Anterior cingulate cortex (tissue), 58 donors: Measurements from ENCODE around the gene DLG2.
"Not testable (repeated sequence)": the region's sequence is repeated elsewhere in the genome, so short reads cannot be mapped to it uniquely, and the experiment has no call there.

Experiments used
- DNase-seq, 58 donors: peaks; one replicate each; lab custom pipeline; 2025; lab: John Stamatoyannopoulos, UW

DLG2 gene

GRCh38 chr11:83613767-83614121 lies 2013.4 kb downstream of the DLG2 start:
- DNase-seq: no peak

- no peak for DNase-seq
Observed at GRCh38 chr11:83612891-83613766, 2014.0 kb downstream of the DLG2 start.

GRCh38 chr11:83611600-83611999 lies 2015.5 kb downstream of the DLG2 start:
- DNase-seq: no peak

GRCh38 chr11:83611031-83611430 lies 2016.1 kb downstream of the DLG2 start:
- DNase-seq: no peak

- no peak for DNase-seq
Observed at GRCh38 chr11:83609191-83609590, 2018.0 kb downstream of the DLG2 start.

- DNase-seq: no peak
Observed at GRCh38 chr11:83608571-83608970, 2018.6 kb downstream of the DLG2 start.

- DNase-seq: no peak
Observed at GRCh38 chr11:83601914-83602527, 2025.1 kb downstream of the DLG2 start.

GRCh38 chr11:83601201-83601913 lies 2025.8 kb downstream of the DLG2 start:
- DNase-seq: no peak

- DNase-seq: peak in 9 of 58 donors; percentile 6 to 37 (median 14)
Observed at GRCh38 chr11:83600661-83601060, 2026.5 kb downstream of the DLG2 start.

GRCh38 chr11:83599066-83599465 lies 2028.1 kb downstream of the DLG2 start:
- DNase-seq: no peak

- not testable (repeated sequence) for DNase-seq
Observed at GRCh38 chr11:83587797-83588196, 2039.3 kb downstream of the DLG2 start.

- no peak for DNase-seq
Observed at GRCh38 chr11:83583757-83584366, 2043.3 kb downstream of the DLG2 start.

- DNase-seq: no peak
Observed at GRCh38 chr11:83574519-83574918, 2052.6 kb downstream of the DLG2 start.

- no peak for DNase-seq
Observed at GRCh38 chr11:83572581-83573496, 2054.3 kb downstream of the DLG2 start.

GRCh38 chr11:83571302-83571701 lies 2055.8 kb downstream of the DLG2 start:
- no peak for DNase-seq

- peak in 3 of 58 donors; percentile 1 to 48 (median 7) for DNase-seq
Observed at GRCh38 chr11:83569134-83569805, 2057.9 kb downstream of the DLG2 start.

- no peak for DNase-seq
Observed at GRCh38 chr11:83568516-83568915, 2058.6 kb downstream of the DLG2 start.

- DNase-seq: no peak
Observed at GRCh38 chr11:83566950-83567349, 2060.2 kb downstream of the DLG2 start.

- no peak for DNase-seq
Observed at GRCh38 chr11:83564870-83565269, 2062.3 kb downstream of the DLG2 start.
